HG02623 (cell line): ENCODE results near the gene CEP152.

Experiments used
- ATAC-seq: cut with Tn5 transposase; IDR thresholded peaks from one replicate; pipeline ENCODE4 v1.9.1; 2021; ENCODE audit warnings: moderate library complexity; ENCODE audit not compliant: unreplicated experiment

Gene CEP152

GRCh38 chr15:48712546-48712945, 98.3 kb downstream of the CEP152 start:
- ATAC-seq, result no peak

GRCh38 chr15:48710952-48711495, 99.8 kb downstream of the CEP152 start:
- no peak for ATAC-seq

- ATAC-seq, result no peak
These were observed 102.2 kb downstream of the CEP152 start for GRCh38 chr15:48708641-48709040.

- ATAC-seq, result no peak
These were observed 105.5 kb downstream of the CEP152 start for GRCh38 chr15:48705381-48705780.

- no peak for ATAC-seq
These were observed 107.3 kb downstream of the CEP152 start for GRCh38 chr15:48703544-48703943.

- no peak for ATAC-seq
These were observed 108.2 kb downstream of the CEP152 start for GRCh38 chr15:48702569-48703236.

- no peak for ATAC-seq
These were observed 114.1 kb downstream of the CEP152 start for GRCh38 chr15:48696627-48697312.

GRCh38 chr15:48695827-48696573, 114.9 kb downstream of the CEP152 start:
- ATAC-seq, result no peak

- no peak for ATAC-seq
These were observed 115.6 kb downstream of the CEP152 start for GRCh38 chr15:48695088-48695826.

- no peak for ATAC-seq
These were observed 117.4 kb downstream of the CEP152 start for GRCh38 chr15:48693484-48693883.

GRCh38 chr15:48688493-48688892, 122.4 kb downstream of the CEP152 start:
- no peak for ATAC-seq
